GM12801 (cell line): ENCODE data around the gene OLFML2A.

Experiments used
- TF ChIP-seq, protein P1 (sequence below): IDR thresholded peaks from one replicate; pipeline ENCODE4 v1.5.1; 2011; ENCODE audit warnings: control low read depth; ENCODE audit not compliant: insufficient read length; ENCODE audit errors: extremely low read depth

Gene OLFML2A

DNA sequence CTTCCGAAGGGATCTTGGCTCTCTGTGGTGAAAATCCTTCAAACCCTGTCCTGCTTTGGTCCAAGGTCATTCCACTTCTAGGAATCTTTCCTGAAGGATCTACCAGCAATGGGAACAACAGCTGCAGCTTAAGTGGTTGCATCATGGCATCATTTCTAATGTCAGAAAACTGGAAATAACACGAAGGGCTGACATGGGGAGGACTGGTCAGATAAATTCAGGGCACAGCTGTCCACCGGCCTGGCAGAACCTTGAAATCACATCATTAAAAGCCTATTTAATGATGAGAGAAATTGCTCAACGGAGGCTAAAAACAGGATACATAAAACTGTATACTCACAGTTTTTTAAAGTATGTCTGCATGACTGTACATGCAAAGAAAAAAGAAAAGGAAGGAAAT, 28.3 kb downstream of the OLFML2A start:
- TF ChIP-seq, protein P1, sequence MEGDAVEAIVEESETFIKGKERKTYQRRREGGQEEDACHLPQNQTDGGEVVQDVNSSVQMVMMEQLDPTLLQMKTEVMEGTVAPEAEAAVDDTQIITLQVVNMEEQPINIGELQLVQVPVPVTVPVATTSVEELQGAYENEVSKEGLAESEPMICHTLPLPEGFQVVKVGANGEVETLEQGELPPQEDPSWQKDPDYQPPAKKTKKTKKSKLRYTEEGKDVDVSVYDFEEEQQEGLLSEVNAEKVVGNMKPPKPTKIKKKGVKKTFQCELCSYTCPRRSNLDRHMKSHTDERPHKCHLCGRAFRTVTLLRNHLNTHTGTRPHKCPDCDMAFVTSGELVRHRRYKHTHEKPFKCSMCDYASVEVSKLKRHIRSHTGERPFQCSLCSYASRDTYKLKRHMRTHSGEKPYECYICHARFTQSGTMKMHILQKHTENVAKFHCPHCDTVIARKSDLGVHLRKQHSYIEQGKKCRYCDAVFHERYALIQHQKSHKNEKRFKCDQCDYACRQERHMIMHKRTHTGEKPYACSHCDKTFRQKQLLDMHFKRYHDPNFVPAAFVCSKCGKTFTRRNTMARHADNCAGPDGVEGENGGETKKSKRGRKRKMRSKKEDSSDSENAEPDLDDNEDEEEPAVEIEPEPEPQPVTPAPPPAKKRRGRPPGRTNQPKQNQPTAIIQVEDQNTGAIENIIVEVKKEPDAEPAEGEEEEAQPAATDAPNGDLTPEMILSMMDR = no peak

DNA sequence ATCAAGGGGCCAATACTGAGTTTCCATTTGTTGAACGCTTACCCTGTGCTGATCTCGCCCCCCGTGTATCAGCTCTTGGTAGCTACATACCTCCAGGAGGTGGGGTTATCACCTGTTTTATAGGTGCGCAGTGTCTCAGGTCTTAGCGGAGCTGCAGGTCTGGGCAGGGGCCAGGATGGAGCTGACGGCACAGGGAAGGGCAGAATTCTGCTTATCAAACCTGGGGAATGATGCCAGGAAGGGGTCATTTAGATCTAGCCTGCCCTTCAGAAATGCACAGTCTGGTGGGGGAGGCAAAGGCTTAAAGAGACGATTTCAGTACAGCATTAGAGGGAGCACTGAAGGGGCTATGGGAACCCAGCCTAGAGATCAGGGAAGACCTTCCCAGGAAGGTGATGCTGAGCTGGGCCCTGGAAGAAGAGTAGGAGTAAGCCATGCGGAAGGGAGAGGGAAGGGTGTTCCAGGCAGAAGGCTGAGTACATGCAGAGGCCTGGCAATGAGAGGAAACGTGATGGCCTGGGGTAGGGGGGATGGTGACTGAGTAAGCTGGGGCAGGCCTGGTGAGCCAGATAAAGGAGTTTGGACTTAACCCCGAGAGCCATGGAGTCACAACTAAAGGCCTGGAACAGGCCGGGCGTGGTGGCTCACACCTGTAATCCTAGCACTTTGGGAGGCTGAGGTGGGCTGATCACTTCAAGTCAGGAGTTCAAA, 31.5 kb downstream of the OLFML2A start:
- TF ChIP-seq, protein P1 = no peak

DNA sequence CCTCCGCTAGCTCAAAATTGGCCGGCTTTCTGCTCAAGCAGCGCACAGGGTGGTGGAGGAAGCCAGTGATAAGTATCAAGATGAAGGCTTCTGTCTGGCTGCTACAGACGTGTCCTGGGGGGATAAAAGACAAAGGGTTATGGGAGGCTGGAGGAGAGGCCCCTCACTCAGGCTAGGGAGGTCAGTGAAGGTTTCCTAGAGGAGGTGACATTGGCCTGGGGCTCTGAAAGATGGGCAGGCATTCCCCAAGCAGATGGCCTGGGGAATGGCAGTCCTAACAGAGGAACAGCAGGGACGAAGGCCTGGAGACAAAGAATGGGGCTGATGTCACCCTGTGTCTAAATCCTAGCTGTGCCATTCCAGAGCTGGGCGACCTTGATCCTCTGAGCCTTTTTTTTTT, 32.3 kb downstream of the OLFML2A start:
- TF ChIP-seq, protein P1 = no peak

DNA sequence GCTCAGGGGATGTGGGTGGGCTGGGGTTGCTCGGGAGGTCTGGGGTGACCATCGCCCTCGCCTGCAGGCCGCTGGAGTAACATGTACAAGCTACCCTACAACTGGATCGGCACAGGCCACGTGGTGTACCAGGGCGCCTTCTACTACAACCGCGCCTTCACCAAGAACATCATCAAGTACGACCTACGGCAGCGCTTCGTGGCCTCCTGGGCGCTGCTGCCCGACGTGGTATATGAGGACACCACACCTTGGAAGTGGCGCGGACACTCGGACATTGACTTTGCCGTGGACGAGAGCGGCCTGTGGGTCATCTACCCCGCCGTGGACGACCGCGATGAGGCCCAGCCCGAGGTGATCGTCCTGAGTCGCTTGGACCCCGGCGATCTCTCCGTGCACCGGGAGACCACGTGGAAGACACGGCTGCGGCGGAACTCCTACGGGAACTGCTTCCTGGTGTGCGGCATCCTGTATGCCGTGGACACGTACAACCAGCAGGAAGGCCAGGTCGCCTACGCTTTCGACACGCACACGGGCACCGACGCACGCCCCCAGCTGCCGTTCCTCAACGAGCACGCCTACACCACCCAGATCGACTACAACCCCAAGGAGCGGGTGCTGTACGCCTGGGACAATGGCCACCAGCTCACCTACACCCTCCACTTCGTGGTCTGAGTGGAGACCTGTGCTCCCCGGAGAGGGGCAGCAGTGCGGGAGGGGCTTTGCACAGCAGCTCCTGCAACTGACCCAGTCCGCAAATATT, 33.0 kb downstream of the OLFML2A start:
- TF ChIP-seq, protein P1 = no peak

DNA sequence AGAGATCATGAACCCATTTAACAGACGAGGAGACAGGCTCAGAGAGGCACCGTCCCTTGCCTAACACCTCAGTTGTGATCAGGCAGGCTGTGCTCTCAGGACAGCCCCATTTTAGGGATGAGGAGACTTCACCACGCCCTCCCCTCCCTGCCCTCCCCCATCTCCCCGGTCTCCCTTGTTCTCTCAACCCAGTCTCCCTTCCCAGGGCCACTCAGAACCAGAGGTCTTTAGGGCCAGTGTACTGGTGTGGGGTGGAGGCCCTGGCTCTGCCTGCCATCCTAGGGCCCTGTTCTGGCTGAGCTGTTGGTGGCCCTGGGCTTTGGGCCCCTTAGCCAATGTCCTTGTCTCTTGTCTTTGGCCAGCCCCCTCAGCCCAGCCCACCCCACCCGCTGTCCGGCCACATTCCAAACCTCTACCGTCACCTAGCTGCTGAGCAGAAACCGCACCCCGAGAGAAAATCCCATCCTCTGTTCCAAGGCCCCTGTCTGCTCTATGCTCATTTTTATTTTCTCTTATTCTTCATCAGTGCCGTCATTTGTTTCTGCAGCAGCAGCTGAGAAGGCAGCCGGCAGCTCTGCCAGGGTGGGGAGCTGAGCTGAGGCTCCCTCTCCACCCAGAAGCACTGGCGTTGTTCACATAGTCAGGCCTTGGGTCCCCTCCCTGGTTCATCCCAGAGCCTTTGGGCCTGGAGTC, 33.9 kb downstream of the OLFML2A start:
- TF ChIP-seq, protein P1 = no peak

DNA sequence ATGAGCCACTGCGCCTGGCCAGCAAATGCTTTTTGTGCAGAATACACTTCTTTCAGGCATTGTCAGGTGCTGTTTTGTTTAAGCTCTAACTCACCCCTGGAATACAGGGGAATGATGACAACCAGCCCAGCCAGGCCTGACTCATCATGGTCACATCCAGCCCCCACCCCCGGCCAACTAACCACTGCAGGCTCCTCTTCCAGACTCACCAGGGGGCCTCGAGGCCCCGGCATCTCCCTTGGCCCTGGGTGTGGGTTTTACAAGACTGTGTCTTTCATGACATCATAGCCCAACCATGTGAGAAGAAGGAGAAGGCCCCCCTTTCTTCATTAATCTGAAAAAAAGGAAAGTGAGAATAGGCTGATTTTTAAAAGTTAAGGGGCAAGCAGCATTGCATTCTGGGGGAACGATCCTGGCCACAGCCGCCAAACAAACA, 35.5 kb downstream of the OLFML2A start:
- TF ChIP-seq, protein P1 = no peak

DNA sequence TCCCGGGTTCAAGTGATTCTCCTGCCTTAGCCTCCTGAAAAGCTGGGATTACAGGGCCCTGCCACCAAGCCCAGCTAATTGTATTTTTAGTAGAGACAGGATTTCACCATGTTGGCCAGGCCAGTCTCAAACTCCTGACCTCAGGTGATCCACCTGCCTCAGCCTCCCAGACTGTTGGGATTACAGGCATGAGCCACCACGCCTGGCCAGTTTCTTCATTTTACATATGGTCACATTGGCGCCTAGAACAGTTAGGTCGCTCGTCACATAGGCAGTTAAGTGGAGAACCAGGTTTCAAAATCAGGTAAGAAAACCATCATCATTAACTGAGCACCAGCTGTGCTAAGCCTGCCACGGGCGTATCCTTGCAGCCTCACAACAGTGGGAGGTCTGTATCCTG, 36.1 kb downstream of the OLFML2A start:
- TF ChIP-seq, protein P1 = no peak
